ES-I3 (cell line): ENCODE results near the gene PCLAF.

Source experiments
- H3K36me3 ChIP-seq: 2 replicates; pipeline ENCODE4 v1.6.1; 2013; ENCODE audit warnings: mild to moderate bottlenecking, low read length, control low read depth, moderate library complexity; ENCODE audit not compliant: insufficient read depth
- H3K4me1 ChIP-seq: 2 replicates; pipeline ENCODE4 v1.6.1; 2013; ENCODE audit warnings: mild to moderate bottlenecking, control low read depth, low read length; ENCODE audit not compliant: insufficient read depth
- H3K9ac ChIP-seq: 2 replicates; pipeline ENCODE4 v1.6.1; 2013; ENCODE audit warnings: low read depth, mild to moderate bottlenecking, low read length, moderate library complexity
- H3K9me3 ChIP-seq: 2 replicates; pipeline ENCODE4 v1.6.1; 2013; ENCODE audit warnings: mild to moderate bottlenecking, low read length, moderate library complexity; ENCODE audit not compliant: control insufficient read depth, insufficient read depth

Gene PCLAF

GRCh38 chr15:64324165-64324877 lies 56.9 kb downstream of the PCLAF start:
- H3K4me1 ChIP-seq, result no peaks in the 10 kb centered on the region
- no peak overlapping the region for H3K9ac ChIP-seq
- no peaks in the 10 kb centered on the region for H3K36me3 ChIP-seq
- H3K9me3 ChIP-seq, result no peaks in the 10 kb centered on the region

- no peaks in the 10 kb centered on the region for H3K4me1 ChIP-seq
- H3K9me3 ChIP-seq, result no peaks in the 10 kb centered on the region
- H3K9ac ChIP-seq, result no peak overlapping the region
- no peaks in the 10 kb centered on the region for H3K36me3 ChIP-seq
These were observed 66.0 kb downstream of the PCLAF start for GRCh38 chr15:64315216-64315615.

- Histone ChIP-seq H3K4me1 (no peaks in the 10 kb centered on the region), H3K9ac (no peak overlapping the region), H3K36me3 (no peaks in the 10 kb centered on the region), H3K9me3 (no peaks in the 10 kb centered on the region)
These were observed 66.8 kb downstream of the PCLAF start for GRCh38 chr15:64314456-64314855.
